ENCODE measurements around the gene SMPD4.
"Not testable (repeated sequence)": the region's sequence is repeated elsewhere in the genome, so short reads cannot be mapped to it uniquely, and the experiment has no call there.

Gene SMPD4

DNA sequence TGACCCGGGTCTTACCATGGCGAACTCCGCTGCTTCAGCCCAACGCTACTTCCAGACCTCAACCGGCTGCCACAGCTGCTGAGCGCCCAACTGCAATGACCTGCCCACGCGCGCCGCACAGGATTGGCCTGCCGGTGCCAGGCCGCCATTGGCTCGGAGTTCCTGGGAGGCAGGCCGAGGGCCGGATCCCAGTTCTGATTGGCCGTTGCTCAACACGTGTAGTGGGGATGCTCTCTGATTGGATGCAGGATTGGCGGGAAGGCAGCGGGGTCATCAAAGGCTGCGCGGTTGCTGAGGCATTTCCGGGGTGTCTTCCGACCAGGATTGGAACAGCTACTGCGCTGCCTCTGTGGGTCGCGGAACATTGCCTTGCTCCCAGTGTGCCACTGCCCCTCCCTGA, 16.9 kb upstream of the SMPD4 start, which contains the start of gene TUBA3E:
TUBA3E (minus strand) TSS at position 97 of the 400 bp plus-strand sequence; CDS start at position 18, 79 bp downstream.
- DNase-seq (ENCODE audit: low read depth, low spot score) = no peak
- POLR2A ChIA-PET = no interaction called here
- CTCF ChIA-PET = no interaction called here
- TF ChIP-seq CTCF (IDR thresholded peaks at IDR 0.05; ENCODE audit: insufficient read depth, low read length, missing control alignments) = no peak
- no peak within 1 kb of the TSS for H3K4me3 ChIP-seq (ENCODE audit: low read depth, low read length)

- CTCF ChIA-PET; H3K4me3 ChIP-seq (ENCODE audit: low read depth, low read length); POLR2A ChIA-PET; DNase-seq (ENCODE audit: low read depth, low spot score): not testable (repeated sequence)
Observed at GRCh38 chr2:130196052-130196451, 14.7 kb upstream of the SMPD4 start.

DNA sequence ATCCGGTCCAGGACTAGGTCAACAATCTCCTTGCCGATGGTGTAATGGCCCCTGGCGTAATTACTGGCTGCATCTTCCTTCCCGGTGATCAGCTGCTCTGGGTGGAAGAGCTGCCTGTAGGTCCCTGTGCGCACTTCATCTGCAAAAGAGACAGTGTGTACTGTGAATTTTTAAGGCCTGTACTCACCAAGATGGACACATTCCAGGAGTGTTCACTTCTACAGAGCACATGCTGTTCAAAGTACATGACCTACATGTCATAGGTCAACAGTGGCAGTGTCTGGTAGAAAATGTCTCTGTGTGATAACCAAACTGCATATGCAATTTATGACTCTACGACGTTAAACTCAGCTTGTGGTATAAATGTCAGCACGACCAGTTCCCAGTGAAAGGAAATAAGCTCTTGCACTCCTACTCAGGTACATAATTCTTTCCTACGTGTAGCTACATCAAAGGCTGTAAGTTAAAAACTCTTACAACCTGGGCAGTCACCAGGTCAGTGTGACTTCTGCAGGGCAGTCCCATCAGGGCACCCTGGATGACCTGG, 13.8 kb upstream of the SMPD4 start:
- DNase-seq (ENCODE audit: low read depth, low spot score); POLR2A ChIA-PET; H3K4me3 ChIP-seq (ENCODE audit: low read depth, low read length); CTCF ChIA-PET: not testable (repeated sequence)

GRCh38 chr2:130193824-130194223, 12.4 kb upstream of the SMPD4 start:
- CTCF ChIA-PET; POLR2A ChIA-PET; DNase-seq (ENCODE audit: low read depth, low spot score); H3K4me3 ChIP-seq (ENCODE audit: low read depth, low read length): not testable (repeated sequence)

- H3K4me3 ChIP-seq (ENCODE audit: low read depth, low read length); POLR2A ChIA-PET: not testable (repeated sequence)
Observed at GRCh38 chr2:130192451-130192850, 11.0 kb upstream of the SMPD4 start.

DNA sequence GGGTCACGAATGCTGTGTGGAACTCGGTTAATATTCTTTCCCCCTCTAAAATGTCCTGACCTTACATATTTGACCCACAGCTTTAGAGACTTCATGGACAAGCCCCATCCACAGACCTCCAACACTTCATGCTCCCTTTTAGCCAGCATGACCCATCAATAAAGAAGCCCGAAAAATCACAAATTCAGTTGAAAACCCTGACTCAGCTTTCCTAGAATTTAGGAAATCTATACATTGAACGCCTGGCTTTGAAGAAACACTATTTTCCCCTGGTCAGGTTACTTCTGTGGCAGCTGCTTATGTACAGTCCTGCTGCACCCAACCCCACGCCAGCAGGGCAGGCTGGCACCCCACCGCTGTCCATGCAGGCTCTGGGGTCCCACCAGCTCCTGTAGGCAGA, 9.9 kb upstream of the SMPD4 start:
- DNase-seq (ENCODE audit: low read depth, low spot score); H3K4me3 ChIP-seq (ENCODE audit: low read depth, low read length); POLR2A ChIA-PET: not testable (repeated sequence)
- CTCF ChIA-PET = interaction anchor here (1.4 kb wide), 1 partner anchor 10 kb away, joined by 4 read pairs; the partner anchor contains the start of genes MZT2B and SMPD4

More at GRCh38 chr2:130192451-130192850, 11.0 kb upstream of the SMPD4 start:
- DNase-seq (ENCODE audit: low read depth, low spot score); CTCF ChIA-PET: not testable (repeated sequence)

- TF ChIP-seq CTCF (IDR thresholded peaks at IDR 0.05; ENCODE audit: insufficient read depth, low read length, missing control alignments) = no peak
- H3K4me3 ChIP-seq (ENCODE audit: low read depth, low read length) = no peak overlapping the region
- no peak for DNase-seq (ENCODE audit: low read depth, low spot score)
- POLR2A ChIA-PET = interaction anchor here (0.6 kb wide), 1 partner anchor 142 kb away, joined by 3 read pairs; no protein-coding TSS in a partner anchor
- CTCF ChIA-PET = interaction anchor here (1.4 kb wide), 1 partner anchor 9 kb away, joined by 4 read pairs; the partner anchor contains the start of genes MZT2B and SMPD4
Observed at GRCh38 chr2:130190237-130190636, 8.8 kb upstream of the SMPD4 start.

DNA sequence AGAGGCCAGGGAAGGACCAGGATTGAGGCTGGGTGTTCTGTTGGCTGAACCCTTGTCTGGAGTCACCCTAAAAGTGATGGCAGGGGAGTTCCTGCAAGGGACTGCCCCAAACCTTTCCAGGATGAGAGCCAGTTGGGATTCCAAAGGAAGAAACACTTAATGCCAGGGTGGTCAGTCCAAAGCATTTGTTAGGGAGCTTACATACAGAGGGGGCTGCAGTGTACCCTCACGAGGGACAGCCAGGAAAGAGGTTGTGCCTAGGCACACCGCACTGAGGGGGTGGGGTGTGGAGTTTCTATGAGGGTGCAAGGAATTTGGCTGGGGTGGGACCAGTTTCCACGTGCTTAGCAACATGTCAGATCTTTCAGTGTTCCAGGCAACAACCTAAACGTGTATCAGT, 7.6 kb upstream of the SMPD4 start:
- CTCF ChIA-PET = interaction anchor here (1.7 kb wide), 1 partner anchor 1298 kb away, joined by 5 read pairs; no protein-coding TSS in a partner anchor
- POLR2A ChIA-PET; DNase-seq (ENCODE audit: low read depth, low spot score); H3K4me3 ChIP-seq (ENCODE audit: low read depth, low read length): not testable (repeated sequence)

DNA sequence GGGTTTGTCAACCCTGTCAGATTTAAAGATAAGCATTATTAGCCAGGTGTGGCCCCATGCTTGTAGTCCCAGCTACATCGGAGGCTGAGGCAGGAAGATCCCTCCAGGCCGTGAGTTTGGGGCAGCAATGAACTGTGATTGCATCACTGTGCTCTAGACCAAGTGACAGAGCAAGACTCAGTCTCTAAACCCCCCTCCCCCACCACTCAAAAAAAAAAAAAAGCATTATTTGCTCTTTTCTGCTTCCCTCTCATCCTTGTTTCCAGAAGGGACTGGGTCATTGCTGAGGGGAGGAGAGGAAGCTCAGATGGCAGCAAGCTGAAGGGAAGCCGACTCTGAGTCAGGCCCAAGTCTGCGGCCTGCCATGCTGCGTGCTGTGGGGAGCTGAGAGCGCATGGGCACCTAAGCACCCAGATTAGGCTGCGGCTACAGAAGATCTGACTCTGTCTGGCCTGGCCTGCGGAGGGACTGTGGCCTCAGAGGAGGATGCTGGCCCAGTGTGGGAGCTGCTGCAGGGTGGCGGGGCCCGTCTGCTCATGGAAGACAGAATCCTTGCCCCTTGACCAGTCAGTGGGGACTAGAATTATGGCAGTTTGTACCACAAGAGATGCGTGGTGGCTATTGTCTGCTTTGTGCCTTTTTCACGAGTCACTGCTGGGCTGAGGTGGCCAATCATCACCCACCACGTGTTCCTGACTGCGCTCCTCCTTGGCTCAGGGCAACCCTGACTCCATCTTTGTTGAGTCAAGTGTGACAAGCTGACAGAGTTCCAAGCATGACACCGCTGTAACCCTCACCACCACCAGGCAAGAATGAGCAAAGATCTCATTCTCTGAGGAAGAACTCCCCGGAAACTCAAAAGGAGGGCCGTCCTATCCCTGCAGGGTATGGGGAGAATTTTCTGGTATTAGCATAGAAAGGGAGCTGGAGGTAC, 6.7 kb upstream of the SMPD4 start:
- DNase-seq (ENCODE audit: low read depth, low spot score); H3K4me3 ChIP-seq (ENCODE audit: low read depth, low read length); POLR2A ChIA-PET: not testable (repeated sequence)
- CTCF ChIA-PET = interaction anchor here (1.7 kb wide), 1 partner anchor 1299 kb away, joined by 5 read pairs; no protein-coding TSS in a partner anchor

- ChIA-PET POLR2A (no interaction called here), CTCF (interaction anchor here (1.7 kb wide), 1 partner anchor 1300 kb away, joined by 5 read pairs; no protein-coding TSS in a partner anchor)
- no peak for DNase-seq (ENCODE audit: low read depth, low spot score)
- no peak for TF ChIP-seq CTCF (IDR thresholded peaks at IDR 0.05; ENCODE audit: insufficient read depth, low read length, missing control alignments)
- no peak overlapping the region for H3K4me3 ChIP-seq (ENCODE audit: low read depth, low read length)
Observed at GRCh38 chr2:130187268-130187667, 5.9 kb upstream of the SMPD4 start.
